ENCODE data around the gene CSNK1E. TPM values are rescaled to one million over a fixed set of nuclear protein-coding genes. Genes with fewer than 3 reads are reported as not detected.

CSNK1E gene
- total RNA-seq, 1 experiment from 2014 or later = 307 TPM

GRCh38 chr22:38264322-38264843 lies 52.9 kb downstream of the CSNK1E start:
- Histone ChIP-seq H3K36me3 (replicated peaks; ENCODE audit: control insufficient read depth, insufficient read depth, low read length) (no peaks in the 10 kb centered on the region; the same call in none of the 2 replicates), H3K4me3 (ENCODE audit: insufficient read depth, low read depth, low read length) (no peak overlapping the region), H3K27me3 (ENCODE audit: control insufficient read depth, insufficient read depth, low read length) (no peaks in the 10 kb centered on the region)
- no peak for DNase-seq

- Histone ChIP-seq H3K4me3 (ENCODE audit: insufficient read depth, low read depth, low read length) (no peak overlapping the region), H3K27me3 (ENCODE audit: control insufficient read depth, insufficient read depth, low read length) (no peaks in the 10 kb centered on the region)
- peak; percentile 88 for DNase-seq
Observed at GRCh38 chr22:38262051-38262795, 55.0 kb downstream of the CSNK1E start.

GRCh38 chr22:38260761-38261681 lies 56.2 kb downstream of the CSNK1E start:
- DNase-seq = no peak
- H3K4me3 ChIP-seq (ENCODE audit: insufficient read depth, low read depth, low read length) = no peak overlapping the region
- no peaks in the 10 kb centered on the region for H3K27me3 ChIP-seq (ENCODE audit: control insufficient read depth, insufficient read depth, low read length)
- H3K36me3 ChIP-seq (replicated peaks; ENCODE audit: control insufficient read depth, insufficient read depth, low read length) = no peaks in the 10 kb centered on the region; the same call in 1 of the 2 replicates

More at GRCh38 chr22:38262051-38262795, 55.0 kb downstream of the CSNK1E start:
- no peaks in the 10 kb centered on the region; the same call in 1 of the 2 replicates for H3K36me3 ChIP-seq (replicated peaks; ENCODE audit: control insufficient read depth, insufficient read depth, low read length)

GRCh38 chr22:38259370-38259769 lies 57.9 kb downstream of the CSNK1E start:
- no peak for DNase-seq
- no peaks in the 10 kb centered on the region; the same call in 1 of the 2 replicates for H3K36me3 ChIP-seq (replicated peaks; ENCODE audit: control insufficient read depth, insufficient read depth, low read length)
- H3K27me3 ChIP-seq (ENCODE audit: control insufficient read depth, insufficient read depth, low read length) = no peaks in the 10 kb centered on the region
- H3K4me3 ChIP-seq (ENCODE audit: insufficient read depth, low read depth, low read length) = no peak overlapping the region

GRCh38 chr22:38258895-38259294 lies 58.3 kb downstream of the CSNK1E start:
- H3K4me3 ChIP-seq (ENCODE audit: insufficient read depth, low read depth, low read length) = no peak overlapping the region
- no peak for DNase-seq
- no peaks in the 10 kb centered on the region for H3K27me3 ChIP-seq (ENCODE audit: control insufficient read depth, insufficient read depth, low read length)
- H3K36me3 ChIP-seq (replicated peaks; ENCODE audit: control insufficient read depth, insufficient read depth, low read length) = no peaks in the 10 kb centered on the region

- no peak overlapping the region for H3K4me3 ChIP-seq (ENCODE audit: insufficient read depth, low read depth, low read length)
- H3K36me3 ChIP-seq (replicated peaks; ENCODE audit: control insufficient read depth, insufficient read depth, low read length) = no peaks in the 10 kb centered on the region
- DNase-seq = no peak
- no peaks in the 10 kb centered on the region for H3K27me3 ChIP-seq (ENCODE audit: control insufficient read depth, insufficient read depth, low read length)
Observed at GRCh38 chr22:38257650-38258250, 59.5 kb downstream of the CSNK1E start.

- DNase-seq = no peak
- H3K27me3 ChIP-seq (ENCODE audit: control insufficient read depth, insufficient read depth, low read length) = no peaks in the 10 kb centered on the region
- H3K4me3 ChIP-seq (ENCODE audit: insufficient read depth, low read depth, low read length) = no peak overlapping the region
- no peaks in the 10 kb centered on the region for H3K36me3 ChIP-seq (replicated peaks; ENCODE audit: control insufficient read depth, insufficient read depth, low read length)
Observed at GRCh38 chr22:38257181-38257580, 60.1 kb downstream of the CSNK1E start.

- Histone ChIP-seq H3K36me3 (replicated peaks; ENCODE audit: control insufficient read depth, insufficient read depth, low read length) (no peaks in the 10 kb centered on the region), H3K4me3 (ENCODE audit: insufficient read depth, low read depth, low read length) (no peak overlapping the region), H3K27me3 (ENCODE audit: control insufficient read depth, insufficient read depth, low read length) (no peaks in the 10 kb centered on the region)
- DNase-seq = no peak
Observed at GRCh38 chr22:38255697-38256096, 61.5 kb downstream of the CSNK1E start.

- Histone ChIP-seq H3K27me3 (ENCODE audit: control insufficient read depth, insufficient read depth, low read length) (no peaks in the 10 kb centered on the region), H3K36me3 (replicated peaks; ENCODE audit: control insufficient read depth, insufficient read depth, low read length) (peaks cover 7% of the 10 kb centered on the region), H3K4me3 (ENCODE audit: insufficient read depth, low read depth, low read length) (no peak overlapping the region)
- DNase-seq = no peak
Observed at GRCh38 chr22:38251341-38251692, 65.9 kb downstream of the CSNK1E start.

GRCh38 chr22:38250643-38251340 lies 66.4 kb downstream of the CSNK1E start:
- no peak for DNase-seq
- H3K36me3 ChIP-seq (replicated peaks; ENCODE audit: control insufficient read depth, insufficient read depth, low read length) = peaks cover 10% of the 10 kb centered on the region
- H3K4me3 ChIP-seq (ENCODE audit: insufficient read depth, low read depth, low read length) = no peak overlapping the region
- H3K27me3 ChIP-seq (ENCODE audit: control insufficient read depth, insufficient read depth, low read length) = no peaks in the 10 kb centered on the region

- DNase-seq = no peak
- no peak overlapping the region for H3K4me3 ChIP-seq (ENCODE audit: insufficient read depth, low read depth, low read length)
- peaks cover 10% of the 10 kb centered on the region for H3K36me3 ChIP-seq (replicated peaks; ENCODE audit: control insufficient read depth, insufficient read depth, low read length)
- H3K27me3 ChIP-seq (ENCODE audit: control insufficient read depth, insufficient read depth, low read length) = no peaks in the 10 kb centered on the region
Observed at GRCh38 chr22:38249803-38250642, 67.2 kb downstream of the CSNK1E start.

GRCh38 chr22:38249301-38249700 lies 67.9 kb downstream of the CSNK1E start:
- Histone ChIP-seq H3K36me3 (replicated peaks; ENCODE audit: control insufficient read depth, insufficient read depth, low read length) (peaks cover 12% of the 10 kb centered on the region), H3K27me3 (ENCODE audit: control insufficient read depth, insufficient read depth, low read length) (no peaks in the 10 kb centered on the region), H3K4me3 (ENCODE audit: insufficient read depth, low read depth, low read length) (no peak overlapping the region)
- no peak for DNase-seq

GRCh38 chr22:38248280-38248679 lies 69.0 kb downstream of the CSNK1E start:
- peaks cover 15% of the 10 kb centered on the region for H3K36me3 ChIP-seq (replicated peaks; ENCODE audit: control insufficient read depth, insufficient read depth, low read length)
- no peak for DNase-seq
- H3K4me3 ChIP-seq (ENCODE audit: insufficient read depth, low read depth, low read length) = no peak overlapping the region
- H3K27me3 ChIP-seq (ENCODE audit: control insufficient read depth, insufficient read depth, low read length) = no peaks in the 10 kb centered on the region

Data from H7 (cell line).